ENCODE results near the gene KLHL14. TPM values are rescaled to one million over a fixed set of nuclear protein-coding genes. Genes with fewer than 3 reads are reported as not detected.
A peak's percentile ranks its signal among the peaks of the same experiment; 100 is the strongest.

KLHL14 gene
- total and polyA plus RNA-seq, 9 donors: 0.04 to 1.6 (median 0.23) TPM

DNA sequence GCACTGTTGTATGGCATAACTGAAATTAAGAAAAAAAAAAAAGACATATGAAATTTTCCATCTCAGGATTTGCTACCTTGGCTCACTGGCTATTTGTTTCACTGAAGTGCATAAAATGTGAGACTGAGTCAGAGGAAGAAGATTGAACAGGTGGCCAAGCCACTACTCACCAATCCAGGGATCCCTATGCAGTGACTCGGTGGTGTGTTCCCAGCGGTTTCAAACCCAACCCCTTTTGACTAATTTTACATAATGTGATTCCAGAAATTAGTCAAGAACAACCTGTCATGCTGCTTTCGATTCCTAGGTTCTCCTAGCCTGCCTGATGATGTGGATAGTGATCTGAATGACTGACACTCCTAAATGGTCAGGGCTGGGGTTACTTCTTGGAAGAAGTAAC, 77.3 kb downstream of the KLHL14 start:
- Histone ChIP-seq H3K4me1 (ENCODE audit: control insufficient read depth, insufficient read depth, low read length) (no peaks in the 10 kb centered on the region), H3K9me3 (replicated peaks; ENCODE audit: control insufficient read depth, low read depth, low read length) (no peaks in the 10 kb centered on the region), H3K27me3 (ENCODE audit: control insufficient read depth, insufficient read depth, low read length) (no peaks in the 10 kb centered on the region), H3K36me3 (ENCODE audit: control insufficient read depth, insufficient read depth, low read length) (no peaks in the 10 kb centered on the region), H3K27ac (ENCODE audit: low read length) (no peak overlapping the region), H3K4me3 (ENCODE audit: low read length) (no peak overlapping the region)
- no peak for DNase-seq
- WGBS (ENCODE audit: insufficient coverage): 100% methylated on average over 1 of the region's 3 CpGs

DNA sequence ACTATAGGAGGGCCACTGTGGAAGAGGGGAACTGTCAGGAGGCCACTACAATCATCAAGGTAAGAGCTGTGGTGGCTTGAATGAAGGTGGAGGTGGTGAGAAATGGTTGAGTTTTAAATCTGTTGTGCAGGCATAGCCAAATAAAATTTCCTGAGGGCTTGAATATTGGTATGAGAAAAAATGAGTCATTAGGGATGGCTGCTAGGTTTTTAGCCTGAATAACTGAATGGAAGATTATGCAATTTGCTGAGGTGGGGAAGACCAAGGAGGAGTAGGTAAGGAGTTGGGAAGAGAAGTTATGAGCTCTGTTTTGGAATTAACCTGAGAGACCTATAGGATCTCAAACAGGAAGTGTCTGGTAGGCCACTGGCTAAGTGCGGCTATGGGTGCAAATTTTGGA, 84.0 kb downstream of the KLHL14 start:
- no peaks in the 10 kb centered on the region for H3K9me3 ChIP-seq (replicated peaks; ENCODE audit: control insufficient read depth, low read depth, low read length)
- 100% methylated on average over 1 of the region's 1 CpG for WGBS (ENCODE audit: insufficient coverage)
- no peaks in the 10 kb centered on the region for H3K36me3 ChIP-seq (ENCODE audit: control insufficient read depth, insufficient read depth, low read length)
- H3K4me3 ChIP-seq (ENCODE audit: low read length): no peak overlapping the region
- no peaks in the 10 kb centered on the region for H3K27me3 ChIP-seq (ENCODE audit: control insufficient read depth, insufficient read depth, low read length)
- no peak overlapping the region for H3K27ac ChIP-seq (ENCODE audit: low read length)
- DNase-seq: no peak
- no peaks in the 10 kb centered on the region for H3K4me1 ChIP-seq (ENCODE audit: control insufficient read depth, insufficient read depth, low read length)

DNA sequence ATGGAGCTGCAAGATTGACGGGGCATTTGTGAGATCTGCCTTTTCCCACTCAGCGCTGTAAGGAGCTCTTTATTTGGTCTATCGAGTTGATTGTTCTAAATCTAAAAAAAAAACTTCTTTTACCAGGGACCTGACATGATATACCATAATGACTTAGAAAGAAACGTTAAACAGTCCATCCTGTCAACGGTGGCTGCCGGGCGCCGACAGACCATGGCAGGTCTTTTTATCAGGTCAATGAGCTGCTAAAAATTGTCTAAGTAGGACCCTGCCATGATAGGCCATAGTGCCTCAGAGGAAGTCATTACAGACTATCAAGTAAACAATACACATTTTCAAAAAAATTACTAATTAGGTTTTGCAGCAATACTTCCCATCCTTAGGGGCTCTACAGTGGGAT, 87.9 kb downstream of the KLHL14 start:
- Histone ChIP-seq H3K27ac (ENCODE audit: low read length) (no peak overlapping the region), H3K27me3 (ENCODE audit: control insufficient read depth, insufficient read depth, low read length) (no peaks in the 10 kb centered on the region), H3K4me1 (ENCODE audit: control insufficient read depth, insufficient read depth, low read length) (no peaks in the 10 kb centered on the region), H3K36me3 (ENCODE audit: control insufficient read depth, insufficient read depth, low read length) (no peaks in the 10 kb centered on the region), H3K4me3 (ENCODE audit: low read length) (no peak overlapping the region), H3K9me3 (replicated peaks; ENCODE audit: control insufficient read depth, low read depth, low read length) (no peaks in the 10 kb centered on the region)
- no peak for DNase-seq
- WGBS (ENCODE audit: insufficient coverage): 79% methylated on average over 5 of the region's 8 CpGs

DNA sequence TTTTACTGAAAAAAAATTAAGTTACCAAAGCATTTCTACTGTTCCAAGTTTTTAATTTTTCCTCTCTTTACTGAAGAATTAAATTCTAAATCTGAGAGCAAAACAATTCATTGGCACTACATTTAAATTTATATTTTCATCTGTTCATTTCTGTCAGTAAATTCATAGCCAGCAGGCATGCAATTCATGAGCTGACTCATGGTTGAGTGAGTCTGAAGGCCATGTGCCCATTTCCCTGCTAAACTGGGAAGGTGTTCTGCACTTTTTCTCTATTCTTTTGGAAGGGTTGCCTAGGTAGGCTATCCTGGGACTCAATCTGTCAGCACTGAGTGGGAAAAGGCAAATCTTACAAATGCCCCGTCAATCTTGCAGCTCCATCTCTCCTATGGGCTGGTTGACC, 88.7 kb downstream of the KLHL14 start:
- H3K36me3 ChIP-seq (ENCODE audit: control insufficient read depth, insufficient read depth, low read length): no peaks in the 10 kb centered on the region
- H3K4me1 ChIP-seq (ENCODE audit: control insufficient read depth, insufficient read depth, low read length): no peaks in the 10 kb centered on the region
- no peak overlapping the region for H3K4me3 ChIP-seq (ENCODE audit: low read length)
- no peaks in the 10 kb centered on the region for H3K9me3 ChIP-seq (replicated peaks; ENCODE audit: control insufficient read depth, low read depth, low read length)
- no peak overlapping the region for H3K27ac ChIP-seq (ENCODE audit: low read length)
- no peaks in the 10 kb centered on the region for H3K27me3 ChIP-seq (ENCODE audit: control insufficient read depth, insufficient read depth, low read length)
- WGBS (ENCODE audit: insufficient coverage): no CpG with 5 or more reads among the region's 1 CpG
- DNase-seq: no peak

DNA sequence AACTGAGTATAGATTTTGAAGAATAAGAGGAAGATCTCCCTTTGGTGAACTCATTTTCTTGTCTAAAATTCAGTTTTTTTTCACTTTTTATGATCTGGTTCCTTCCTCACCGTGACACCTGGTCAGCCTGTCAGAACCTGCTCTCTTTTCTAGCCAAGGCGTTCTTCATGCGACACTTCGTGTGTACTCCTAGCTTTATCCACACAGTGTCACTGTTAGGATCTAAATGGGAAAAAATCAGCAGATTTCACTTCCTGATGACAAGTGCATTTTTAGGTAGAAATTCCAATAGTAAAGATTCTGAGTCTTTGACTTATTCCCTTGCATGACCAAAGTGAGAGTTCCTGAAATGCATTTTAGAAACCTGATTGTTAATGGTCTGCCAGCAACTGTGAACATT, 89.8 kb downstream of the KLHL14 start:
- DNase-seq: no peak
- H3K4me3 ChIP-seq (ENCODE audit: low read length): no peak overlapping the region
- no peaks in the 10 kb centered on the region for H3K4me1 ChIP-seq (ENCODE audit: control insufficient read depth, insufficient read depth, low read length)
- WGBS (ENCODE audit: insufficient coverage): no CpG with 5 or more reads among the region's 4 CpGs
- H3K27me3 ChIP-seq (ENCODE audit: control insufficient read depth, insufficient read depth, low read length): no peaks in the 10 kb centered on the region
- no peaks in the 10 kb centered on the region for H3K9me3 ChIP-seq (replicated peaks; ENCODE audit: control insufficient read depth, low read depth, low read length)
- no peak overlapping the region for H3K27ac ChIP-seq (ENCODE audit: low read length)
- H3K36me3 ChIP-seq (ENCODE audit: control insufficient read depth, insufficient read depth, low read length): no peaks in the 10 kb centered on the region

DNA sequence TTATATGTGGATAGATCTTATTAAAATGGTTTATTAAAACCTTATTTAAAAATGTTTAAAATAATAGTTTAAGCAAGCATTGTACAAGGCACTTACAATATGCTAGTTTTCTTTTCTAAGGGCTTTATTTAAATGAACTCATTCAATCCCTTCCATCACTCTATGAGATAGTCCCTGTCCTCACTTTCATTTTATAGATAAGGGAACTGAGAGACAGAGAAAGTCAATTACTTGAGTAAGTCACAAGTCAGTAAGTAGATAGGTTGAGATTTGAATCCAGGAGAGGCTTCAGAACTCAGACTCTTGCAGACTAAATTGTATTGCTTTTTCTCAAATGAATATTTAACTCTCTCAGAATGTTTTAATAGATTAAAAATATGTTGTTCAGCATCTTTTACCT, 95.2 kb downstream of the KLHL14 start:
- Histone ChIP-seq H3K27me3 (ENCODE audit: control insufficient read depth, insufficient read depth, low read length) (no peaks in the 10 kb centered on the region), H3K4me3 (ENCODE audit: low read length) (no peak overlapping the region), H3K9me3 (replicated peaks; ENCODE audit: control insufficient read depth, low read depth, low read length) (no peaks in the 10 kb centered on the region), H3K27ac (ENCODE audit: low read length) (no peak overlapping the region), H3K36me3 (ENCODE audit: control insufficient read depth, insufficient read depth, low read length) (no peaks in the 10 kb centered on the region), H3K4me1 (ENCODE audit: control insufficient read depth, insufficient read depth, low read length) (no peaks in the 10 kb centered on the region)
- DNase-seq: no peak

DNA sequence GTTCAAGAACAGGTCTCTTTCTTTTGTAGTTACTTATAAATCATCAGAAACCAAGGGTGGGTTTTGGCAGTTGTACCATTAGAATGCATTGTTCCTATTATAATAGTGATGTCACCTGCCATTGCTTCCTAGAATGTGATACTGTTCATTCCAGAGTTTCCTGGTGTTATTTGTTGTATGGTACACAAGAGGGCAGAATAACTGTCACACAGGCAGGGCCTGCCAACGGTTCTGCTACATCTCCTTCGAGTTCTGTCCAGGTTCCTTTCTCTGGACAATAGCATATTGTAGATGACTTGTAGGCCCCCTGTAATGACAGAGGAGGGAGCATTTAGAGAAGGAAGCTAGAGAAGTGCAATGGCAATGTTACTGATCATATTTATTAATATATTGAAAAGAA, 98.3 kb downstream of the KLHL14 start:
- no peaks in the 10 kb centered on the region for H3K4me1 ChIP-seq (ENCODE audit: control insufficient read depth, insufficient read depth, low read length)
- no peaks in the 10 kb centered on the region for H3K36me3 ChIP-seq (ENCODE audit: control insufficient read depth, insufficient read depth, low read length)
- no CpG with 5 or more reads among the region's 2 CpGs for WGBS (ENCODE audit: insufficient coverage)
- H3K27me3 ChIP-seq (ENCODE audit: control insufficient read depth, insufficient read depth, low read length): no peaks in the 10 kb centered on the region
- no peak overlapping the region for H3K27ac ChIP-seq (ENCODE audit: low read length)
- H3K4me3 ChIP-seq (ENCODE audit: low read length): no peak overlapping the region
- no peak for DNase-seq
- H3K9me3 ChIP-seq (replicated peaks; ENCODE audit: control insufficient read depth, low read depth, low read length): no peaks in the 10 kb centered on the region

DNA sequence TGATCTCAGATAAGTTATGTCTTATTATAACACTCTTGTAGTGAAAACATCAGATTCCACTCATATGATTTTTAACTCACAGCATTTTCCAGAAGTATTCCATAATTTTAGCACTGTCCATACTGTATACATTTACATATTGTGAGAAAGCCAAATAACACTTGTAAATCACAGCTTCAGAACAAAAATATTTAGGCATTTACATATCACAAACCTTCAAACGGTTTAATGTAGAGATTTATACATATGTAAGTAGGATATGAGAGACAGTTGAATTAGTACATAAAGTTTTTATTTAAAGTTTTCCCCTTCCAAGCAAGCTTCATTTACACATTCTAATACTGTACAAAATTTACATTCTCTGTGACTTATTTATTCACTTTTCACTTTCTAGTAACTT, 100.4 kb downstream of the KLHL14 start:
- WGBS (ENCODE audit: insufficient coverage): no CpG with 5 or more reads among the region's 1 CpG
- Histone ChIP-seq H3K9me3 (replicated peaks; ENCODE audit: control insufficient read depth, low read depth, low read length) (no peaks in the 10 kb centered on the region), H3K27ac (ENCODE audit: low read length) (no peak overlapping the region), H3K4me1 (ENCODE audit: control insufficient read depth, insufficient read depth, low read length) (no peaks in the 10 kb centered on the region), H3K36me3 (ENCODE audit: control insufficient read depth, insufficient read depth, low read length) (no peaks in the 10 kb centered on the region), H3K27me3 (ENCODE audit: control insufficient read depth, insufficient read depth, low read length) (no peaks in the 10 kb centered on the region), H3K4me3 (ENCODE audit: low read length) (no peak overlapping the region)
- no peak for DNase-seq

DNA sequence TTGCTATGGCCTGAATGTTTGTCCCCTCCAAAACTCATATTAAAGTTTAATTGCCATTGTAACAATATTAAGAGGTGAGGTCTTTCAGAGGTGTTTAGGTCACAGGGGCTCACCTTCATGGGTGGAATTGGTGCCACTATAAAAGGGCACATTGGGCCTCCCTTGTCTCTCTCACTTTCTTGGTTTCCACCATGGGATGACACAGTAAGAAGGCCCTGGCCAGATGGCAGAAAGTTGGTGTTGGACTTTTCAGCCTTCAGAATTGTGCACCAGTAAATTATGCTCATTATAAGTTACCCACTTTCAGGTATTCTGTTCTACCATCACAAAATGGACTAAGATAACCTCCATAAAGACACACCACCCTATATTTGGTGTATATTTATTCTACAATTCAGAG, 102.1 kb downstream of the KLHL14 start:
- Histone ChIP-seq H3K4me3 (ENCODE audit: low read length) (no peak overlapping the region), H3K27ac (ENCODE audit: low read length) (no peak overlapping the region), H3K36me3 (ENCODE audit: control insufficient read depth, insufficient read depth, low read length) (no peaks in the 10 kb centered on the region), H3K27me3 (ENCODE audit: control insufficient read depth, insufficient read depth, low read length) (no peaks in the 10 kb centered on the region), H3K4me1 (ENCODE audit: control insufficient read depth, insufficient read depth, low read length) (no peaks in the 10 kb centered on the region), H3K9me3 (replicated peaks; ENCODE audit: control insufficient read depth, low read depth, low read length) (no peaks in the 10 kb centered on the region)
- DNase-seq: no peak

DNA sequence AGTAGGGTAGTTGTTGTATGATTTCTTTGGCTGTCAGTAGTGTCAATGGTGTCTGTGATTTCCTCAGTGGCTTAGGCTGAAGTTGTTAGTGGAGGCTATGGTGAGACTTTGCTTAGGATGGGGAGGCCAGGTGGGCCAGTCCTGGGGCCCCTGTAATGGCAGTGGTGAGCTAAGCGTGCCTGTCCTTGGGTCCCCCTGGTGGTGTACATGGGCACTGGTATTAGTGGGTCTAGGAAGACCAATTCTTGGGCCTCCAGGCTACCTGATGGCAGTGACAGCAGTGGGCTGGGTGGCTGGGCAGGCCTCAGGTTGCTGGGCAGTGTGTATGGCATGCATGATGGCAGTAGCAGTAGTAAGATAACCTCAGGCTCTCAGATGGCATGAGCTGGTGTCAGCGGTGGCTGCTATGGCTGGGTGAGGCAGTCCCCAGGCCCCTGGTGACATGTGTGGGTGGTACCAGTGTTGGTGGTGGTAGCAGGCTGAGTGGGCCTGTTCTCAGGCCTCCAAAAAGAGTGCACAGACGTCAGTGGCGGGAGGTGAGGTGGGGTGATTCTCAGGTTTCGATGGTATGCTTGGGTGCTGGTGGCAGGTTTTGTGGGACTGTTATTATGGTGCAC, 103.2 kb downstream of the KLHL14 start:
- Histone ChIP-seq H3K27ac (ENCODE audit: low read length) (no peak overlapping the region), H3K4me1 (ENCODE audit: control insufficient read depth, insufficient read depth, low read length) (no peaks in the 10 kb centered on the region), H3K9me3 (replicated peaks; ENCODE audit: control insufficient read depth, low read depth, low read length) (no peaks in the 10 kb centered on the region), H3K36me3 (ENCODE audit: control insufficient read depth, insufficient read depth, low read length) (no peaks in the 10 kb centered on the region), H3K4me3 (ENCODE audit: low read length) (no peak overlapping the region), H3K27me3 (ENCODE audit: control insufficient read depth, insufficient read depth, low read length) (no peaks in the 10 kb centered on the region)
- DNase-seq: no peak
- WGBS (ENCODE audit: insufficient coverage): 68% methylated on average over 4 of the region's 5 CpGs

DNA sequence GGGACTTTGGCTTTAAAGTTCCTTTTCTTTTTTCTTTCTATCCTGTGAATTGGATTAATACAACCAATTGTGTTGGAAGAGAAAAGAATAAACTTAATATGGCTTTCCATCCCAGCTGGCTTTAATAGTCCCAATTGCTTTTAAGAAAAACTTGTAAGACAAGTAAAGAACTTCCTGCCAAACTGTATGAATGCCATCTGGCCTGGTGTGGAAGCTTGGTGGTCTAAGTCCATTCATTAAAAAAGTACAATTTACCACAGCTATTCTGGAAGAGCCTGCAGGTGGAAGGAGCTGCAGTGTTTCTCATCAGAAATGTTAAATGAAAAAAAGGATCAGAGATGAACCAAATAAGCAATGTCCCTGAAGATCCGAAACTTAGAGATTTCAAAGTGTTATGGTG, 103.9 kb downstream of the KLHL14 start:
- DNase-seq: peak; percentile 44
- Histone ChIP-seq H3K4me1 (ENCODE audit: control insufficient read depth, insufficient read depth, low read length) (no peaks in the 10 kb centered on the region), H3K9me3 (replicated peaks; ENCODE audit: control insufficient read depth, low read depth, low read length) (no peaks in the 10 kb centered on the region), H3K27ac (ENCODE audit: low read length) (no peak overlapping the region), H3K4me3 (ENCODE audit: low read length) (no peak overlapping the region), H3K27me3 (ENCODE audit: control insufficient read depth, insufficient read depth, low read length) (no peaks in the 10 kb centered on the region), H3K36me3 (ENCODE audit: control insufficient read depth, insufficient read depth, low read length) (no peaks in the 10 kb centered on the region)
- WGBS (ENCODE audit: insufficient coverage): 80% methylated on average over 1 of the region's 1 CpG

Measured in muscle of leg (tissue), 11 donors.